Fibroblast of villous mesenchyme (primary cell): ENCODE data around the gene MACROD1. TPM values are rescaled to one million over a fixed set of nuclear protein-coding genes. Genes with fewer than 3 reads are reported as not detected.

Source experiments
- DNase-seq: peaks from one replicate; pipeline ENCODE4 v3.0.0-alpha.2; 2010; ENCODE audit warnings: low read depth
- H3K4me3 ChIP-seq: 2 replicates; pipeline ENCODE4 v1.5.1; 2011; ENCODE audit warnings: low read depth, mild to moderate bottlenecking, low read length
- total RNA-seq: library from RNA; depleted of rRNA; stranded (reverse); fragments of >200 nt; gene quantifications from 2 replicates; pipeline ENCODE4 v1.2.3, GENCODE V29; 2012
- TF ChIP-seq, protein P1 (sequence below): IDR thresholded peaks from 2 replicates; pipeline ENCODE4 v1.5.1; 2012; ENCODE audit warnings: low read depth, mild to moderate bottlenecking, low read length; ENCODE audit not compliant: insufficient read depth

MACROD1 gene
- total RNA-seq, 1 donor, result 8.6 TPM

DNA sequence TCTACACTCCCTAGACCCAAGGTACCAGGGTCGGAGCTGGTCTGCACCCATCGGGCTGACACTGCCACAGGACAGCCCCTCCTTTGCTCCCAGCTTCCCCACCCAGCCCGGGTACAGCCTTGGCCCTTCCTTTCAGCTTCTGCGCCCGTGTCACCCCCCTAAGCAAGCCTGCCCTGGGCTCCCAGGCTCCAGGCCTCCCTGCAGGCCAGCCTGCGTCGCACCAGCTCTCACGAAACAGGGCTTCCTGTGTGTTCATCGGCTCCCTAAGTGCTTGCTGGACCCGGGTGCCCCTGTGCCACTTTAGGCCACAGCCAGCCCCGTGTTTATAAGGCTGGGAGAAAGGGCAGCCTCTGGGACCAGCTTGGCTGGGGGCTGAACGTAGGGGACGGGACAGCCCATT, 109.1 kb downstream of the MACROD1 start:
- H3K4me3 ChIP-seq, result no peak overlapping the region
- no peak for DNase-seq
- TF ChIP-seq, protein P1, sequence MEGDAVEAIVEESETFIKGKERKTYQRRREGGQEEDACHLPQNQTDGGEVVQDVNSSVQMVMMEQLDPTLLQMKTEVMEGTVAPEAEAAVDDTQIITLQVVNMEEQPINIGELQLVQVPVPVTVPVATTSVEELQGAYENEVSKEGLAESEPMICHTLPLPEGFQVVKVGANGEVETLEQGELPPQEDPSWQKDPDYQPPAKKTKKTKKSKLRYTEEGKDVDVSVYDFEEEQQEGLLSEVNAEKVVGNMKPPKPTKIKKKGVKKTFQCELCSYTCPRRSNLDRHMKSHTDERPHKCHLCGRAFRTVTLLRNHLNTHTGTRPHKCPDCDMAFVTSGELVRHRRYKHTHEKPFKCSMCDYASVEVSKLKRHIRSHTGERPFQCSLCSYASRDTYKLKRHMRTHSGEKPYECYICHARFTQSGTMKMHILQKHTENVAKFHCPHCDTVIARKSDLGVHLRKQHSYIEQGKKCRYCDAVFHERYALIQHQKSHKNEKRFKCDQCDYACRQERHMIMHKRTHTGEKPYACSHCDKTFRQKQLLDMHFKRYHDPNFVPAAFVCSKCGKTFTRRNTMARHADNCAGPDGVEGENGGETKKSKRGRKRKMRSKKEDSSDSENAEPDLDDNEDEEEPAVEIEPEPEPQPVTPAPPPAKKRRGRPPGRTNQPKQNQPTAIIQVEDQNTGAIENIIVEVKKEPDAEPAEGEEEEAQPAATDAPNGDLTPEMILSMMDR, result no peak

DNA sequence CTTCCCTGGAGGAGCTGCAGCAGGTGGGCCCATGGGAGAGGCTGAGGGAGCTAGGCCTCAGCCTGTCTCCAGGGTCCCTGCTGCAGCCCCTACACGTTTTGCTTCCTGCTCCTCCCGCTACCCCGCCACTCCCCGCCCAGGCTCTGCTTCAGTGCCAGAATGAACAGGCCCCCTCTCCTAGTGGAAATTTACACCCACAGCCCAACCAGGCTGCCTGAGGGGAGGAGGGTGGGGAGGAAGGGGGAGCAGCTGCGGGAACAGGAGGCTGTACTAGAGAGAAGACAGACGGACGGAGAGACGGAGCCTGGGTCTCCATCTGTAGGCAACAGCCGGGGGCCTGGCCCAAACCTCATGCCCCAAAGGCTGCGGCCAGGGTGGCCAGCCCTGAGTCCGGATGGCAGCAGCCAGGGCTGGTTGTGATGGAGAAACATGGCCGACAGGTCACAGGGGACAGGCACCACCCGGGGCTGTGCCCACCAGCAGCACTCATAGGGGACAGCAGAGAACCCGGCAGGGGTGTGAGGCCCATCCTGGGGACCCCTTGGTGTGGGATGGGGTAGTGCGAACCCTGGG, 109.6 kb downstream of the MACROD1 start:
- TF ChIP-seq, protein P1, result no peak
- no peak for DNase-seq
- H3K4me3 ChIP-seq, result no peak overlapping the region

DNA sequence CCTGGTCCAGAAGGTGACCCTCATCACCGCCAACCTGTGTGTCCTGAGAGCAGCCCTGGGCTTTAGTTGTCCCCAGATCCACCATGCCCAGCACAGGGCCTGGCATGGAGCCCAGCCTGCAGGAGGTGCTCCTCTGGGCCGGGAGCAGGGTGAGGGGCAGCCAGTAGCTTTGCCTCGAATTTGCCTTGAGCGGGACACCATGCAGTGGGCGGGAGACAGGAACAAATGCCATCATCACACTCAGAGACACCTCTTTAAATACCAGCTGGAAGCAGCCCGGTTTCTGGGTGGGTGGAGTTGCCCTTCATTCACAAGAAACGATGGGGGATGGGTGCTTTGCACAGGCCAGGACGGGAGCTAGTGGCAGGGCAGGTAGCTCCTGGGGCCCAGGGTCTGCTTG, 110.8 kb downstream of the MACROD1 start:
- TF ChIP-seq, protein P1, result no peak
- H3K4me3 ChIP-seq, result no peak overlapping the region
- DNase-seq, result no peak

DNA sequence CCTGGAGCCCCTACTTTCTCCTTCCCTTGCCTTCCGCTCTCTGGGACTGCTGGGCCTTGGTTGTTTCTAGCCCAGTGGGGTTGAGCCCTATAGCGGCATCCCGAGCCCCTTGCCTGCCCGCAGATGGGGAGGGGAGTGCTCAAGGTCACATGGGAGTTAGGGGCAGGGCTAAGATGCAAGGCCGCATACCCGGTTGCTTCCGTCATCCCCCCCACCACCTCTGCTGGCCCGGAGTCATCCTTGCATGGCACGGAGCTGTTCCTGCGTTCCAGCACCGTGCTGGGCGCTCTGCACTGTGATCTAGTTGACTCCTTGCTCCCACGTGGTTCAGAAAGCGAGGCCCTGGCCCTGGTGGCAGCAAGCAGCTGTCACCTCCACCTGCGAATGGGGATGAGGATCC, 112.2 kb downstream of the MACROD1 start:
- no peak for DNase-seq
- TF ChIP-seq, protein P1, result no peak
- H3K4me3 ChIP-seq, result no peak overlapping the region

DNA sequence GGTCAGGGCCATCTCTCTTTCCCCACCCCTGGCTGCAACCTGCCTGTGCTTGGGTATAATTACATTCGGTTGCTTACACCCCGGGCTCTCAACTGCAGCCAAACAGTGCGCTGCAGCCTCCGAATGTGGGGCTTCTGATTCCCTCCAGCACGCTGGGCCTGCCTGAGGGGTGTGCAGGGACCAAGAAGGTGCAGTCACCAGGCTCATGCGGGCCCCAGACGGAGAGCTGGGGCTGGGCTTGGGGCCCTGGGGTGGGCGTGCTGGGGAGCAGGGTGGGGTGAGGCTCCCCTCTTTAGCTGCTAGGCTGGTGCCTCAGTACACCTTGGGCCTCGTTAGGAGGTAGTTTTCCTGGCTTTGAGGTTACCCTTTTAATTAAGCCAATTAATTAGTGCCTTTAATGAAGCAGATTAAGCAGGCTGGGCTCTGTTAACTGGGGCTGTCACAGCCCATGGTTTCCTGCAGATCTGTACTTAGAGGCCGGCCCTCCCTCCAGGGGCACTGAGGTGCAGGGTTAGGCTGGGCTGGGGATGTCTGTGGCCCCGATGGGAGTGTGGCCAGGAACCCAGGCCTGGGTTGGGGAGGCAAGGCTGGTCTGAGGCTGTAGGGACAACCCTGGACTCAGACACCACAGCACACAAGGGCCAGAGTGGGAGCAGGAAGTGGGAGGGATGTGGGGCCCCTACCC, 112.8 kb downstream of the MACROD1 start:
- no peak for DNase-seq
- TF ChIP-seq, protein P1, result no peak

DNA sequence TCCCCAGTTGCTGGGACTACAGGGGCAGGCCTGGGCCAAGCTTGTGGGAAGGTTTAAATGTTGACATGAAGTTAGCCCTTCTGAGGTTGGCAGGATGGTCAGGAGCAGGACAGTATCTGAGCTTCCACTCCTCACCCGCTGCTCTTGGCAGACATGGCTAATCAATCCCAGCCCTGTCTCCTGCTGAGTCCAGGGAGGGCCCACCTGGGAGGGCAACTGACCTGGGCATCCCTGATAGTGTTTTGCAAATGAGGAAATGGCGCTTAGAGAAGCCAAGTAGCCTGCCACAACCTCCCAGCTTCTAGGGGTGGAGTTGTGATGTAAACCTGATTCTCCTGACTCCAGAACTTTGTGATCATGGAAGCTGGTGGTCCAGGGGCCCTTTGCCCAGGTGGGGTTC, 113.5 kb downstream of the MACROD1 start:
- H3K4me3 ChIP-seq, result no peak overlapping the region
- TF ChIP-seq, protein P1, result no peak
- DNase-seq, result no peak

More for the DNA sequence above, 112.8 kb downstream of the MACROD1 start:
- no peak overlapping the region for H3K4me3 ChIP-seq
